Aorta (tissue), 5 donors: ENCODE data around the gene MARS1. TPM values are rescaled to one million over a fixed set of nuclear protein-coding genes. Genes with fewer than 3 reads are reported as not detected.

Experiments
- ATAC-seq: fragments of 200-7000 bp; cut with Tn5 transposase; one replicate; pipeline ENCODE4 v1.9.1; 2022; ENCODE audit warnings: moderate library complexity; ENCODE audit not compliant: low FRiP score
- DNase-seq, 2 donors: peaks; one replicate each; pipeline ENCODE4 v3.0.0-alpha.2; 2020
- H3K27ac ChIP-seq, 2 donors: one replicate each; pipeline ENCODE4 v1.5.1; 2013; ENCODE audit warnings: low read length in 2 of 2, mild to moderate bottlenecking in 2 of 2, moderate library complexity in 2 of 2, control low read depth in 1 of 2, inconsistent platforms in 1 of 2, low read depth in 1 of 2
- H3K27me3 ChIP-seq, 2 donors: one replicate each; pipeline ENCODE4 v1.6.1; 2013; ENCODE audit warnings: control low read depth in 1 of 2, low read length in 1 of 2, mild to moderate bottlenecking in 1 of 2, moderate library complexity in 1 of 2; ENCODE audit not compliant: insufficient read depth in 2 of 2, control insufficient read depth in 1 of 2
- H3K36me3 ChIP-seq, 2 donors: one replicate each; pipeline ENCODE4 v1.6.1; 2013; ENCODE audit warnings: control low read depth in 1 of 2, low read length in 1 of 2, mild to moderate bottlenecking in 1 of 2; ENCODE audit not compliant: insufficient read depth in 2 of 2, control insufficient read depth in 1 of 2
- H3K4me1 ChIP-seq, 2 donors: one replicate each; pipeline ENCODE4 v1.6.1; 2013; ENCODE audit warnings: low read length in 2 of 2, control low read depth in 1 of 2, mild to moderate bottlenecking in 1 of 2, moderate library complexity in 1 of 2; ENCODE audit not compliant: insufficient read depth in 2 of 2, control insufficient read depth in 1 of 2
- H3K4me3 ChIP-seq, 2 donors: one replicate each; pipeline ENCODE4 v1.5.1; 2013; ENCODE audit warnings: low read length in 2 of 2, control low read depth in 1 of 2, mild to moderate bottlenecking in 1 of 2
- H3K9me3 ChIP-seq: one replicate; pipeline ENCODE4 v1.6.1; 2013; ENCODE audit warnings: mild to moderate bottlenecking, low read length; ENCODE audit not compliant: control insufficient read depth
- WGBS, 2 donors: extraction: QIAGEN DNeasy Blood & Tissue Kit; methylation state at CpG; one replicate each; pipeline ENCODE4 v1.1.7; 2013; 5-methylcytosine and 5-hydroxymethylcytosine counted together
- intact Hi-C, 2 donors: fragments of 100-400 bp; cut with DNase I; formaldehyde crosslinking; loops; one replicate each; pipeline versions ENCODE4 v1.14.2 to v1.15.0; 2022
- polyA plus RNA-seq, 2 donors: library from polyadenylated mRNA; stranded (reverse); fragments of 200-250 nt; gene quantifications; one replicate each; pipeline ENCODE4 v1.2.3, GENCODE V29; 2013
- total RNA-seq, 2 donors: library from RNA; stranded (reverse); fragmentation: NEBNext Ultra II Directional; extraction: Animal tissue kit (Norgen Biotek cat#: 25700); gene quantifications; one replicate each; pipeline ENCODE4 v1.2.1, GENCODE V29; 2021
- donor health status: healthy with polysubstance abuse.
- donor health status: Bipolar disorder and iron deficiency.
- donor health status: DM: no; HTN: no; CAD: no.
- donor health status: DM: no; HTN: no; CAD: no.
- donor health status: DM: yes; HTN: yes; CAD: no.

Gene MARS1
- total and polyA plus RNA-seq, 4 donors, result 34.9 to 136 (median 107) TPM

GRCh38 chr12:57545809-57546437 lies 58.1 kb downstream of the MARS1 start:
- Histone ChIP-seq H3K4me1 (no peaks in the 10 kb centered on the region), H3K27ac (no peak overlapping the region), H3K36me3 (peaks cover 0 to 4% of the 10 kb centered on the region in 2 donors), H3K27me3 (no peaks in the 10 kb centered on the region), H3K9me3 (no peaks in the 10 kb centered on the region), H3K4me3 (peak overlapping the region; percentile 73 to 82)
- DNase-seq, result no peak
- intact Hi-C loops, result loop anchor here in 1 of 2 donors (2.0 kb wide), 1 partner anchor 21 kb away; no protein-coding TSS in a partner anchor
- WGBS, 2 donors, result 59 to 60% methylated on average over 15 of the region's 15 CpGs
- ATAC-seq, result no peak

DNA sequence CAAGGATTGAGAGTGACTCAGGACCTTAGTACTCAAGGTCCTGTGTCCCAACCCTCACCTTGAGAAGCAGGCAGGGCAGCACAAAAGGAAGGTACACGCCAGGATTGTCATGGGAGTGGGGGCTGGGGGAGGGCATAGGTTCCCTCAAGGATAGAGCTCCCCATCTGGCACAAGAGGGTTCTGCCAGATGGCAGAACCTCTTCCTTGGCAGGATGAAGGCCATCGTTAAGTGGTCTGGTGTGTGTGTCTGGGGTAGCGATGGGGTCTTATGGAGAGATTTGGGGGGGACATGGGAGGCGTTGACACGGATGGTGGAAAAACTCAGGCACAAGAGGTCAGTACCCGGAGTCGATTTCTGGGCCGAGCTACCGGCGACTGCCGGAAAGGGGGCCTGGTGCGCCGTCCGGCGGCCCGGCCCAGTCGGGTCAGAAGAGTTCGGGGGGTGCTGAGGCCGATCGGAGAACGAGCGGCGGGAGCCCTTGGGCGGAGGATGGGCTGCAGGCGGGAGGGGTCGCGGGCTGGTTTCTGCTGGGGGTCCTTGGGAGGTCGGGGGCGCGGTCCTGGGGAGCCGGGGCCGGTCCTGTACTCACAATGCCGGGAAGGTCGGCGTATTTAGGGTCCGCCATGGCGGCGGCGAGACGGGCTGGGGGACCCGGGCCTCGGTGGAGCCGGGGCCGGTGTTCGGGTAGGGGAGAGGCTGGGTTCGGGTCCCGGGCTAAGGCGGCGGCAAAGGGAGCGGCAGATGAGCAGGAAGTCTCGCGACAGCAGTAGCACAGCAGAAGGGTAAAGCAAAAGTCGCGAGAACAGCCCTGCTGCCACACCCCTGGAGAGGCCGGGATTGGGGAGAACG lies 58.8 kb downstream of the MARS1 start, which contains the start of gene DCTN2:
TSS of gene DCTN2 (minus strand) at position 755 of the 850 bp plus-strand sequence. CDS start at position 626, 129 bp downstream.
- H3K4me1 ChIP-seq, result no peaks in the 10 kb centered on the region
- H3K27ac ChIP-seq, result peak within 1 kb of the TSS in 1 of 2 donors; percentile 53
- WGBS, 2 donors, result 0 to 1% methylated on average over 52 to 56 of the region's 56 CpGs
- H3K9me3 ChIP-seq, result no peaks in the 10 kb centered on the region
- intact Hi-C loops, result loop anchor here in 1 of 2 donors (2.0 kb wide), 1 partner anchor 22 kb away; no protein-coding TSS in a partner anchor
- H3K4me3 ChIP-seq, result peak within 1 kb of the TSS; percentile 73 to 82
- no peaks in the 10 kb centered on the region for H3K27me3 ChIP-seq
- DNase-seq, result peak; percentile 97 to 98
- peaks cover 0 to under 1% of the 10 kb centered on the region in 2 donors for H3K36me3 ChIP-seq
- ATAC-seq, result peak; percentile 100

GRCh38 chr12:57547288-57548012 lies 59.6 kb downstream of the MARS1 start:
- Histone ChIP-seq H3K27me3 (no peaks in the 10 kb centered on the region), H3K4me1 (no peaks in the 10 kb centered on the region), H3K27ac (no peak overlapping the region), H3K9me3 (no peaks in the 10 kb centered on the region), H3K36me3 (no peaks in the 10 kb centered on the region), H3K4me3 (peak overlapping the region in 1 of 2 donors; percentile 12)
- no peak for ATAC-seq
- 21% methylated on average over 9 of the region's 9 CpGs for WGBS, 2 donors
- no peak for DNase-seq
- intact Hi-C loops, result loop anchor here in 1 of 2 donors (2.0 kb wide), 1 partner anchor 23 kb away; no protein-coding TSS in a partner anchor

GRCh38 chr12:57548013-57548315 lies 60.1 kb downstream of the MARS1 start:
- Histone ChIP-seq H3K9me3 (no peaks in the 10 kb centered on the region), H3K36me3 (no peaks in the 10 kb centered on the region), H3K4me3 (no peak overlapping the region), H3K4me1 (no peaks in the 10 kb centered on the region), H3K27me3 (no peaks in the 10 kb centered on the region), H3K27ac (no peak overlapping the region)
- DNase-seq (no peak), ATAC-seq (no peak)
- intact Hi-C loops, result no loop called here
- 96 to 98% methylated on average over 2 of the region's 2 CpGs for WGBS, 2 donors

DNA sequence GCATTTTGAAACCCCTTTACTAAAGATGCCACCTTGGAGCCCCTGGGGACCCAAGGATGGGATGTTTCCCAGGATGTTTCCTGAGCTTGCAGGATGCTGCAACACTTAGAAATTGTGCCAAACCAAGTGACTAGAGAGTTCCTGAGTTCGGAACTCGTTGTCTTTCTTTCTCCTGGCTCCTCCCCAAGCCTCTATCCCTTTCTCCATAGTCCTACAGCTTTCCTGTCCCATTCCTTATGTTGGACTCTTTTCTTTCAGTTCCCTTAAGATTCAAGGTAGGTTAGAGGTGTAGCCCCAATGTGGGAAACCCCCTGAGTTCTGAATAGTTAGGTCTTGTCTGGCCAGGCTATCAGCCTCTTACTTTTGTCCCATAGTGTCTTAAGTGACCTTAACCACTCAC lies 60.6 kb downstream of the MARS1 start:
- H3K4me1 ChIP-seq, result no peaks in the 10 kb centered on the region
- H3K27me3 ChIP-seq, result no peaks in the 10 kb centered on the region
- H3K27ac ChIP-seq, result no peak overlapping the region
- ATAC-seq (no peak), DNase-seq (no peak)
- no peaks in the 10 kb centered on the region for H3K36me3 ChIP-seq
- intact Hi-C loops, result no loop called here
- H3K9me3 ChIP-seq, result no peaks in the 10 kb centered on the region
- H3K4me3 ChIP-seq, result no peak overlapping the region
- WGBS, 2 donors, result 72 to 74% methylated on average over 2 of the region's 2 CpGs

- Histone ChIP-seq H3K36me3 (no peaks in the 10 kb centered on the region), H3K4me3 (peak overlapping the region; percentile 21 to 70), H3K27me3 (no peaks in the 10 kb centered on the region), H3K9me3 (no peaks in the 10 kb centered on the region), H3K27ac (no peak overlapping the region), H3K4me1 (no peaks in the 10 kb centered on the region)
- DNase-seq, result no peak
- ATAC-seq, result no peak
- intact Hi-C loops, result no loop called here
- WGBS, 2 donors, result 33 to 37% methylated on average over 13 of the region's 13 CpGs
Observed at GRCh38 chr12:57549203-57549908, 61.5 kb downstream of the MARS1 start.

GRCh38 chr12:57549909-57550640 lies 62.2 kb downstream of the MARS1 start, which contains the start of gene KIF5A:
Gene KIF5A, plus strand, starts transcription at chr12:57550044. Its CDS starts 228 bp downstream, at chr12:57550272.
- no peak within 1 kb of the TSS for H3K27ac ChIP-seq
- no peaks in the 10 kb centered on the region for H3K4me1 ChIP-seq
- WGBS, 2 donors, result 6 to 9% methylated on average over 26 to 52 of the region's 52 CpGs
- peak within 1 kb of the TSS; percentile 21 to 70 for H3K4me3 ChIP-seq
- DNase-seq (peak; percentile 53 to 80), ATAC-seq (no peak)
- intact Hi-C loops, result no loop called here
- H3K9me3 ChIP-seq, result no peaks in the 10 kb centered on the region
- no peaks in the 10 kb centered on the region for H3K36me3 ChIP-seq
- no peaks in the 10 kb centered on the region for H3K27me3 ChIP-seq
